Vagina (tissue), 2 donors: ENCODE data around the gene IST1.

ENCODE experiments used
- POLR2A ChIP-seq, 2 donors: fragments of 450-650 bp; IDR thresholded peaks; one replicate each; pipeline ENCODE4 v1.6.1; 2017; ENCODE audit warnings: antibody characterized with exemption in 2 of 2, mild to moderate bottlenecking in 2 of 2, moderate library complexity in 2 of 2
- TF ChIP-seq, protein P1 (sequence below), 3 experiments: fragments of 450-650 bp in 2 of 3; fragments of 200-600 bp in 1 of 3; sonication (generic) in 1 of 3; IDR thresholded peaks; one replicate each; pipeline ENCODE4 v1.5.1; 2017 to 2019; ENCODE audit warnings: antibody characterized with exemption in 3 of 3, mild to moderate bottlenecking in 2 of 3, moderate library complexity in 2 of 3

DNA sequence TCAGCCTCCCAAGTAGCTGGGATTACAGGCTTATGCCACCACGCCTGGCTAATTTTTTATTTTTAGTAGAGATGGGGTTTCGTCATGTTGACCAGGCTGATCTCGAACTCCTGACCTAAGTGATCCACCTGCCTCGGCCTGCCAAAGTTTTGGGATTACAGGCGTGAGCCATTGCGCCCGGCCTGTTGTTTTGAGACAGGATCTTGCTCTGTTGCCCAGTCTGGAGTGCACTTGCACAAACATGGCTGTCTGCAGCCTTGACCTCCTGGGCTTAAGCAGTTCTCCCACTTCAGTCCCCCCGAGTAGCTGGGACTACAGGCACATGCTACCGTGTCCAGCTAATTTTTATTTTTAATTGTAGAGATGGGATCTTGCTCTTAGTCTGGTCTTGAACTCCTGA, 8.9 kb downstream of the IST1 start:
- no peak for TF ChIP-seq POLR2A (IDR thresholded peaks at IDR 0.05)
- TF ChIP-seq, protein P1, sequence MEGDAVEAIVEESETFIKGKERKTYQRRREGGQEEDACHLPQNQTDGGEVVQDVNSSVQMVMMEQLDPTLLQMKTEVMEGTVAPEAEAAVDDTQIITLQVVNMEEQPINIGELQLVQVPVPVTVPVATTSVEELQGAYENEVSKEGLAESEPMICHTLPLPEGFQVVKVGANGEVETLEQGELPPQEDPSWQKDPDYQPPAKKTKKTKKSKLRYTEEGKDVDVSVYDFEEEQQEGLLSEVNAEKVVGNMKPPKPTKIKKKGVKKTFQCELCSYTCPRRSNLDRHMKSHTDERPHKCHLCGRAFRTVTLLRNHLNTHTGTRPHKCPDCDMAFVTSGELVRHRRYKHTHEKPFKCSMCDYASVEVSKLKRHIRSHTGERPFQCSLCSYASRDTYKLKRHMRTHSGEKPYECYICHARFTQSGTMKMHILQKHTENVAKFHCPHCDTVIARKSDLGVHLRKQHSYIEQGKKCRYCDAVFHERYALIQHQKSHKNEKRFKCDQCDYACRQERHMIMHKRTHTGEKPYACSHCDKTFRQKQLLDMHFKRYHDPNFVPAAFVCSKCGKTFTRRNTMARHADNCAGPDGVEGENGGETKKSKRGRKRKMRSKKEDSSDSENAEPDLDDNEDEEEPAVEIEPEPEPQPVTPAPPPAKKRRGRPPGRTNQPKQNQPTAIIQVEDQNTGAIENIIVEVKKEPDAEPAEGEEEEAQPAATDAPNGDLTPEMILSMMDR (IDR thresholded peaks at IDR 0.05), result no peak
